Measurements from ENCODE around the gene COL7A1.

DNA sequence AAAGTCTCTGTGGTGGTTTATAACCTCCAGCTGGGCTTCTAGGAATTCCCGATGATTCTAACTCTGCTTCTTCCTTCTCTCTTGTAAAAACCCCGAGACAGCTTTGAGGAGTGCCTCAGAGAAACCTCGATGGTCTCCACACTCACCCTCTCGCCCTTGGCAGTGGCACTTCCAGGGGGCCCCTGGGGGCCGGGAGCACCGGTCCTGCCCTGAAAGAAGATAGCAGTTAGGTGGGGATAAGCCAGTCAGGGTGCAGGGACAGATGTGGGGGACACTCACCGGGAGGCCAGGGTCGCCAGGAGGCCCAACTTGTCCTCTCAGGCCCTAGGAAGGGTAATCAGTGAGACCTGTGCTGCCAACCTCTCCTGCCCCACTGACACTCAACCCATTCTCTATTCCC is 9.7 kb downstream of the COL7A1 start:
- TF ChIP-seq, protein P1, sequence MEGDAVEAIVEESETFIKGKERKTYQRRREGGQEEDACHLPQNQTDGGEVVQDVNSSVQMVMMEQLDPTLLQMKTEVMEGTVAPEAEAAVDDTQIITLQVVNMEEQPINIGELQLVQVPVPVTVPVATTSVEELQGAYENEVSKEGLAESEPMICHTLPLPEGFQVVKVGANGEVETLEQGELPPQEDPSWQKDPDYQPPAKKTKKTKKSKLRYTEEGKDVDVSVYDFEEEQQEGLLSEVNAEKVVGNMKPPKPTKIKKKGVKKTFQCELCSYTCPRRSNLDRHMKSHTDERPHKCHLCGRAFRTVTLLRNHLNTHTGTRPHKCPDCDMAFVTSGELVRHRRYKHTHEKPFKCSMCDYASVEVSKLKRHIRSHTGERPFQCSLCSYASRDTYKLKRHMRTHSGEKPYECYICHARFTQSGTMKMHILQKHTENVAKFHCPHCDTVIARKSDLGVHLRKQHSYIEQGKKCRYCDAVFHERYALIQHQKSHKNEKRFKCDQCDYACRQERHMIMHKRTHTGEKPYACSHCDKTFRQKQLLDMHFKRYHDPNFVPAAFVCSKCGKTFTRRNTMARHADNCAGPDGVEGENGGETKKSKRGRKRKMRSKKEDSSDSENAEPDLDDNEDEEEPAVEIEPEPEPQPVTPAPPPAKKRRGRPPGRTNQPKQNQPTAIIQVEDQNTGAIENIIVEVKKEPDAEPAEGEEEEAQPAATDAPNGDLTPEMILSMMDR (IDR thresholded peaks at IDR 0.05 in 8 of 11, conservative IDR thresholded peaks at IDR 0.05 in 3 of 11) = no peak
- no peak for TF ChIP-seq POLR2A (IDR thresholded peaks at IDR 0.05)
